NCI-H1694 treated with DMSO at 0.1 percent for 48 hours (cell line): ENCODE results near the gene STON2.

ENCODE experiments used
- DNase-seq: peaks from one replicate; lab custom pipeline; 2025; lab: John Stamatoyannopoulos, UW

The STON2 gene

GRCh38 chr14:81331229-81332021 lies 68.7 kb downstream of the STON2 start:
- DNase-seq: no peak

- no peak for DNase-seq
These were observed 69.5 kb downstream of the STON2 start for GRCh38 chr14:81330619-81331122.

DNA sequence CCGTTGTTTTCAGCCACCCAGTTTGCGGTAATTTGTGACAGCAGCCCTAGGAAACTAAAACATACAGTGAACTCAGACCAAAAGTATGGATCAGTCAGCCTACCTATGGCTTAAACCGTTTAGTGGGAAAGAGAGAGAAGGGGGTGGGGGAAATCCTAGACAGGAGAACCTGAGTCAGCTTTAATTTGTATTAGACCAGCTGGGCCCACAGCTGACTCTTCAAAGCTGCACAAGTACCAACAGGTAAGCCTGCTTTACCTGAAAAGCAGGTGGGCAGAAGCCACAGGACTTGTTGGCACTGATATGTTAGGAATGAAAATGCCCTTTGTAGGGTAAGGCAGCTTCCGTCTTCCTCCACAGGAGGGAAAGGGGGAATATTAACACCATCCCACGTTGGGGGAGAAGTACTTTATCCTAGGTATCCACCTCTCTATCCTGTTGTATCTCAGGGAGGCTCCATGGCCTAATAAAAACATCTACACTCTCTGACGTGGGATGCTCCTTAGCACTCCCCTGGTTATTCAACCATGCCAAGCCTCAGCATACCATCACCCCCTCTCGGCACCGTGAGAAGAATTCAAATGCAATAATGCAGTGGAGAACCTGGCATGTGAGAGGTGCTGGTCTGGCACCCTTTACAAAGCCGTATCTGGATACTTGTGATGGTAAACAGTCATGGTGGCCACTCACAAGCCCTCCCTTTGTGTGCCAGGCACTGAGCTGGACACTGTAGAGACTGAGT lies 70.3 kb downstream of the STON2 start:
- no peak for DNase-seq

- no peak for DNase-seq
These were observed 73.7 kb downstream of the STON2 start for GRCh38 chr14:81326451-81326850.

GRCh38 chr14:81324011-81324410 lies 76.1 kb downstream of the STON2 start:
- DNase-seq: no peak

DNA sequence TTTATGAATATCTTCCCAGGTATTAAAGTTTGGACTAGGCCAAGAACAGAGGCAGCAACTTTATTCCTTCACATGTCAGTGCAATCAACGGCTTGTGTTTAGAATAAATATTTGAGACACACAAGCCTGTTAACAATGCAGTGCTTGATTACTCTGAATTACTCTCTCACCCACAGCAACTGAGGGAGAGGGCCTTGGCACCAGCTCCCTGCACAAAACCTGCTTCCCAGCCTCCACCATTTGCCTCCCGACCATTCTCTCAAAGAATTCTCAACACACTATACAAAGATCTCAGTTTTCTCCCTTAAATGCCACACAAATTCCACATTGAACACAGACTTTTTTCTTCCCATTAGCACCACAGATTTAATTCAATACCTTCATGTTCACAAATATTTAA lies 77.0 kb downstream of the STON2 start:
- no peak for DNase-seq

- DNase-seq: no peak
These were observed 80.2 kb downstream of the STON2 start for GRCh38 chr14:81319946-81320345.

DNA sequence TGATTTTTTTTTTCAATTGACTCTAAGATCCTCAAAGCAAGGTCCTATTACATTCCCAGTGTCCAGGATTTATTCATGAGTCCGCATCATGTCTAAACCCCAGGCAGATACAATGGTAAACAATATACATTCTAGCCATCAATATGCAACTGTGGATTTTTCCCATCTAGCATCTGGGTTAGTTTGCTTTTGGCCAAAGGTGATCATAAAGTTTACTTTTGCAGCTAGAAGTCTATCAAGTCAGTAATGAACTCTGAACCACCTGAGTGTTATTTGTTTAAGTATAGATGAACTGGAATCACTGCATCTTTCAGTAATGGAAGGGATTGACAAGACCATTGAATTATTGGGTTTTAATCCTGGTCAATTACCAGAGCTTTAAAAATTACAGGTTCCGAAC lies 80.8 kb downstream of the STON2 start:
- no peak for DNase-seq

DNA sequence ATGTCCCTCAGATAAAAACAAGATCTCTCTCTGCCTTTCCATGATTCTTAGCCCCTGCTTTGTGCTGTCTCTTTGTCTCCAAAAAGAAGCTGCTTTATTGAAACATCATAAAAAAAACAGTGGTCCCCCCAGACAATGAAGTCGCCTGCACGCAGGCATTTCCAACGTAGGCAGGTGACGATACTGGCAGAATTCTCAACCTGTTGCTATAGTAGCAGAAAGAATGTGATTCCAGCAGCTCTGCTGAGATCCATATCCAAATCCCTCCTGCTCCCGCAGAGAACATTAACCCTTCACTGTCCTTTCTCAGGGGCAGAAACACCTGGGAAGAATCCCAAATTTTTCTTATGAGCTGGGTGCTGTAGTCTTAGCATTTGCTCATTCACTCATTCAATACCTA lies 84.8 kb downstream of the STON2 start:
- DNase-seq: no peak

DNA sequence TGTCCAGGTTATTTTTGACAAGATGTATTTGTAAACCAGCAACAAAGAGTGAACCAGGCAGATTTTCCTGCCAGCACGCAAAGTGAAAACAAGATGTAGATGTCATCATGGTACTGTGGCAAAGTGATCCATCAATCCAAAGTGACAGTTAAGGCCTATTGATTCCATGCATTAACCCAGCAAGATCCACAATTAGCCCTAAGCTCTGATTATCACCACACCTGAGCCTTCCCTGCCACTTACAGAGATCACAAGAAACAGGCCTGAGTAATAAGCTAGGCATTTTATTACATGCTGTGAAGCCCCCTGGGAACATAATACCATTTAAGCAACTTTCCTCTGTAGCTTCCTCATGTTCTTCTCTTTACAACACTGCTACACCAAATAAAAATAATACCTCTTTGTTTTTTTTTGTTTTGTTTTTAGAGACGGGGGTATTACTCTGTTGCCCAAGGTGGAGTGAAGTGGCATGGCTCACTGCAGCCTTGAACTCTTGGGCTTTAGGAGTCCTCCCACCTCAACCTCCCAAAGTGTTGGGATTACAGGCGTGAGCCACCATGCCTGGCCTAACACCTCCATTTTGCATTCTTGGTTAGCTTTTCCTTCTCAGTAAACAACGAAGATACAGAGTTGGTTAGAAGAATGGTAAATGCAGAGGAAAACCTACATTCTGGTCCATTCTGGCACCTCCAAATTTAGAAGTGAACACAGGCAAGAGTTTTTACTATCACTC lies 85.5 kb downstream of the STON2 start:
- DNase-seq: no peak

GRCh38 chr14:81313775-81314429 lies 86.2 kb downstream of the STON2 start:
- no peak for DNase-seq

GRCh38 chr14:81313200-81313599 lies 86.9 kb downstream of the STON2 start:
- DNase-seq: no peak

DNA sequence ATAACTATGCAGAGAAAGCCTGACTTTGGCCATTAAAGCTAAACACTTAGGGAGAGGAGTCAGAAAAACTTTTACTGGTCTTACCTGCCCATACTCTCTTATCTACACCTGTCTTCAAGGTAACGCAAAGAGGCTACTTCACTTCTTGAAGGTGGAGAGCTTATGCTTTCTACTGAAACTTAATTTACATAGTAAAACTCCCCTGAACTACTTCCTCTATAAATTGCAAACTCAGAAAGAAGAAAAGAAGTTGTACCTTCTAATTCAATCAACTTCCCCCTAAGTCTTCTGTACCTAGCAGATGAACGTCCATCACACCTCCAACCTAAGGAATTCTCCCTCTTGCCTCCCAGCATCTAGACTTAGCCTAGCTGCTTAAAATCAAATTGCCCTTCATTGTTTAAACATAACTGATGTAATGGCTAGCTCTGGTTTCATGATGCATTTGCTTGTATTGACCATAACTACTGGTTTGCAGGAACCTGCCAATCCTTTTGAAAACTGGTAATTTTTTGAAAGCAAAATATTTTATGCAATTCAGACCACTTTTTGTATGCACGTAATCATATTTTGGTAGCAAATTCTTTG lies 87.7 kb downstream of the STON2 start:
- no peak for DNase-seq

DNA sequence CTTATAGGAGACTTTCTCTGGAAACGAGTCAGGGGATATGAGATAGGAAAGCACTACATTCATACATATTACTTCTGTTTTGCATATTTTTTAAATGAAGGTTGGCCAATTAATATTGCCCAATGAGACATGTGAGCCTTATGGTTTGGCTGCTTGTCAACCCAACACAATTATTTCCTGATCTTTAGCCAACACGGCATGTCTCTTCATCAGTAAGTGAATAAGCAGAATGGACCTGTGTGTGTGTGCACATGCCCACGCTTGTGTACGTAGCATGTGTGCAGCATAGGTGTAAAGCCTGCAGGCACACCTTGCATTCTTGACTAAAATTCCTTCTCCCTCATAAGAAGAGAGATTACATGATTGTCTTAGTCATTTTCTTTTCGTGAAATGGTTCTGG lies 88.3 kb downstream of the STON2 start:
- peak; percentile 90 for DNase-seq

GRCh38 chr14:81311141-81311540 lies 89.0 kb downstream of the STON2 start:
- peak; percentile 96 for DNase-seq

GRCh38 chr14:81310606-81311005 lies 89.5 kb downstream of the STON2 start:
- DNase-seq: peak; percentile 24

GRCh38 chr14:81309511-81309910 lies 90.6 kb downstream of the STON2 start:
- no peak for DNase-seq

DNA sequence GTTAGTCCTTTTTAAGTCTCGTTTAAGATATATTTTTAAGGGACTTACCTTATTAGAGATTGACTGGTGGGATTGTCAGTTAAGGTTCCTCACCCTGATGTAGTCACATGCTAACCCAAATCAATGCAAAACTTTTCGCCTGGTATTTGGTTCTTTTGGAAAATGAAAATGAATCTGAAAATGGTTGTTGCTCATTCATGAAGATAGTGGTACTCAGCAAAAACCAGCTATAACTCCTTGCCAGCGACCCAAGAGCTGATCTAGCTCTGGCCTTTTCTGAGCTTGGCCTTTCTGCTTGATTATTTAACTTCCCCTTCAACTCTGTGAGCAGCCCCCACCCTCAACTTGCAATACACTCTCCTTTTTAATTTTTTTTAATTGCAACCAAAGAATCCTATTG lies 94.4 kb downstream of the STON2 start:
- no peak for DNase-seq

DNA sequence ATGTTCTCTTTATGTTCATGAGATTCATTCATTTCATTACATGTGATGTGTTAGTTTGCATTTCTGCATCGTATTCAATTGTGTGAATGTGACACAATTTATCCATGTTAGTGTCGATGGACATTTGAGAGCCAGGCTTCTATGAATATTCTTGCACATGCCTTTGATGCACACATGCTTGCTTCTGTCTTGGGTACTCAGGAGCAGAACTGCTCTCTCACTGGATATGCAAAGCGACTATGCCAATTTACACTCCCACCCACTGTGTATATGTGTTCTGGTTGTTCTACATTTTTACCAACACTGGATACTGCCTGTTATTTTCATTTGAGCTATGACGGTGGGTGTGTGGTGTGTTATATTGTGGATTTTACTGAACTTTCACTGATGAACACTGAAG lies 95.1 kb downstream of the STON2 start:
- DNase-seq: no peak

- DNase-seq: no peak
These were observed 96.7 kb downstream of the STON2 start for GRCh38 chr14:81303258-81303935.

- peak; percentile 27 for DNase-seq
These were observed 97.5 kb downstream of the STON2 start for GRCh38 chr14:81302638-81303037.
